A549 (cell line): Measurements from ENCODE around the gene TASP1.

Source experiments
- JUN ChIP-seq, 2 experiments: fragments of >200 bp; sonication (Bioruptor Twin); formaldehyde crosslinking; IDR thresholded peaks; 2 replicates in 1 of 2; 3 replicates in 1 of 2; pipeline ENCODE4 v1.6.1; 2016 to 2017
- SMC3 ChIP-seq: fragments of >200 bp; sonication (Bioruptor Twin); formaldehyde crosslinking; IDR thresholded peaks from 3 replicates; pipeline ENCODE4 v1.6.1; 2018; ENCODE audit warnings: inconsistent platforms
- TF ChIP-seq, protein P1 (sequence below): fragments of >200 bp; sonication (Bioruptor Twin); formaldehyde crosslinking; IDR thresholded peaks from 3 replicates; pipeline ENCODE4 v1.5.1; 2016

- no peak for TF ChIP-seq JUN (IDR thresholded peaks at IDR 0.05)
- TF ChIP-seq, protein P1, sequence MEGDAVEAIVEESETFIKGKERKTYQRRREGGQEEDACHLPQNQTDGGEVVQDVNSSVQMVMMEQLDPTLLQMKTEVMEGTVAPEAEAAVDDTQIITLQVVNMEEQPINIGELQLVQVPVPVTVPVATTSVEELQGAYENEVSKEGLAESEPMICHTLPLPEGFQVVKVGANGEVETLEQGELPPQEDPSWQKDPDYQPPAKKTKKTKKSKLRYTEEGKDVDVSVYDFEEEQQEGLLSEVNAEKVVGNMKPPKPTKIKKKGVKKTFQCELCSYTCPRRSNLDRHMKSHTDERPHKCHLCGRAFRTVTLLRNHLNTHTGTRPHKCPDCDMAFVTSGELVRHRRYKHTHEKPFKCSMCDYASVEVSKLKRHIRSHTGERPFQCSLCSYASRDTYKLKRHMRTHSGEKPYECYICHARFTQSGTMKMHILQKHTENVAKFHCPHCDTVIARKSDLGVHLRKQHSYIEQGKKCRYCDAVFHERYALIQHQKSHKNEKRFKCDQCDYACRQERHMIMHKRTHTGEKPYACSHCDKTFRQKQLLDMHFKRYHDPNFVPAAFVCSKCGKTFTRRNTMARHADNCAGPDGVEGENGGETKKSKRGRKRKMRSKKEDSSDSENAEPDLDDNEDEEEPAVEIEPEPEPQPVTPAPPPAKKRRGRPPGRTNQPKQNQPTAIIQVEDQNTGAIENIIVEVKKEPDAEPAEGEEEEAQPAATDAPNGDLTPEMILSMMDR: no peak
- TF ChIP-seq SMC3: no peak
Observed at GRCh38 chr20:13678944-13679343, 40.2 kb upstream of the TASP1 start.
